ENCODE data around the gene ANKRD13B.
"Not testable (repeated sequence)": the region's sequence is repeated elsewhere in the genome, so short reads cannot be mapped to it uniquely, and the experiment has no call there.

ANKRD13B gene

DNA sequence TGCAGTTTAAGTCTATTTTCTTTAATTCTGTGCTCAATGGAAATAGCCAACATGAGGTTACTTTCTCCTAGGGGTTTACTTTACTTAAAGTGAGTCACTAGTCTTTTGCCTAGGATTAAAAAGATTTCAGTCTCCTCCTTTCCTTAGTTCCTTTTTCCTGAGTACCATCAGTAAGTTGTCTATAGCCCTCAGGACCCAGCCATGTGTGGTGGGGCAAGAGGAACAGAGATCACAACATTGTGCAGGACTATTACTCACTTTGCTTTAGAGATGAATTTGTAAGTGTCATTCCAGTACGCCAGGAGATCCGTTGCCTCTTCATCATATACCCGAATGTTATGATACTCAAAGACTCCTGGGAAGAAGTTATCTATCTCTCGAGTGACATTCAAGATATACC lies 57.5 kb downstream of the ANKRD13B start:
- DNase-seq: no peak

DNA sequence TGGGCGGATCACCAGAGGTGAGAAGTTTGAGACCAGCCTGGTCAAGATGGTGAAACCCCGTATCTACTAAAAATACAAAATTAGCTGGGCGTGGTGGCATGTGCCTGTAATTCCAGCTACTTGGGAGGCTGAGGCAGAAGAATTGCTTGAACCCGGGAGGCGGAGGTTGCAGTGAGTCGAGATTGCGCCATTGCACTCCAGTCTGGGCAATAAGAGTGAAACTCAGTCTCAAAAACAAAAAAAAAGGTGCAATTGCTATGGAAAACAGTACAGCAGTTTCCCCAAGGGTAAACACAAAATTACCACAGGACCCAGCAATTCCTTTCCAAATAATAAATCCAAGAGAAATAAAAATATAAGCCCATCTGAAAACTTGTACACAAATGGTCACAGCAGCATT lies 59.0 kb downstream of the ANKRD13B start:
- DNase-seq: not testable (repeated sequence)

DNA sequence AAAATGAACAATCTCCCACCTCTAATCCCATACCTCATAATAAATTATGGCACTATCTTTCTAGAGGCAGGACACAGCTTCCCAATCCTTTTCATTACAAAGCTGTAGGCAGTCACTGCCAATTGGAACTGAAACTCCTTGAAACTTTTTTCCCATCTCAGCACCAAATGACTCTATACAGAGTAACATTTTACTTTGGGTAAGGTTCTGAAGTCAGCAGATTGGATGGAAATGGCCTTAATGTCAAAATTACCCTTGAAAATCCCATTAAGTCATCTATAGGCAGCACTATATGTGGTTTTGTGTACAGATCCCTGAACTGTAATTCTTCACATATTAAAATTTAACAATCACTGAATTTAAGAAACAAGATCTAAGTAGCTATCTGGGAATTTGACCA lies 60.0 kb downstream of the ANKRD13B start:
- DNase-seq: no peak

DNA sequence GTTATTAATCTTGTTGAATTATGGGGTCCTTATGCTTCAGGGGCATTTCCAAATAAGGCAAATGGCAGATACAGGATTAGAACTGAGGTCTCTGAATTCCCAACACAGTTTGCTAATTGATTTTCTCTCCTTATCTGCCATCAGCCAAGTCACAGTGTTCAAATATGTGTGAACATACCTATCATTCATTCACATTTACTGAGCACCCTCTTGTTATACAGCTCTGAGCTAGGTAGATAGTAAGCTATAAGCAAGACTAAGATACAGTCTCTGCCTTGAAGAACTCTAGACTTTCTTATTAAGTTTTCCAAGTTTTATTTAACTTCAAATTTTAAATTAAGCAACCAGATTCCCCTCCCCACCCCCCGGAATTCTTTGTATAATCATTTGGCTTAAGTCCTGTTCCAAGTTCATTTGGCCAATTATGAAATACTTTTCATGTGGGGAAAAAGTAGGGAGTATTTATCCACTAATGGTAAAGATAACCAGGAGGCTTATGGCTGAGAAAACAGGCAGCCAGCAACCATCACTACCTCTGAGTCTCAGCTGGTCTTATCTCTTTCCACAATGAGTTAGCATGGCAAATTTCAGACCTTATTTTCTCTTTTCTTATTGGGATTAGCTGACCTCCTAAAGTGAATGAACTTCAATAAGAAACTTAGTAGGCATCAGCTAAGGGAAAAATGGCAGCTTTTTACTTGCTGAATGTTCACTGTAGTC lies 61.2 kb downstream of the ANKRD13B start:
- DNase-seq: no peak

DNA sequence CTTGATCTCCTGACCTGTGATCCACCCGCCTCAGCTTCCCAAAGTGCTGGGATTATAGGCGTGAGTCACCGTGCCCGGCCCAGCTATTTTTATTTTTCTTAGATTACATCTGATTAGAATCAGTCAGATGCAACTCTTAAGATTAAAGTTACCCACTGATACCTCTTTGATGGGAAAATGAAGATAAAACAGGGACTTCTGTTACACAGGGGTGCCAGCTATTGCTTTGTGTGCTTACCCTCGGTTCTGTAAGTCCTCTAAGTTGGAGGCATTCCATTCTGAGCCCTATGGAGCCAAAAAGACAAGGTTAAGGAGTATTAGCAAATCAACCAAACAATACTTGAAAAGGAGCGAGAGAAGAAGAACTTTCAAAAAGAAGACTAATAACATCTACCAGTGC lies 62.4 kb downstream of the ANKRD13B start:
- DNase-seq: no peak

DNA sequence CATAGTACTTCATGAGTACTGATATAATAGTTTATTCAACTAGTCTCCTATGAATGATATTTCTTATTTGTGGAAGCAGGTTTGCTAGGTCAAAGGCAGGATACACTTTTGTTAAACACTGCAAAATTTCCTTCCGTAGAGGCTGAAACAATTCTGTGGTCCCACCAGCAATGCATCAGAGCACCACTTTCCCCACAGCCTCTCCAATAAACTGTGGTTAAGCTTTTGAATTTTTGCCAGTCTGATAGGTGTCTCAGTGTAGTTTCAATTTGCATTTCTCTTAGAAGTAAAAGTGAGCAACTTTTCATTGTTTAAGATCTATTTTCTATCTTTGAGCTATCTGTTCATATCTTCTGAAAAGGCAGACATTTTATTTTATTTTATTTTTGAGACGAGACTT lies 66.2 kb downstream of the ANKRD13B start:
- DNase-seq: no peak

DNA sequence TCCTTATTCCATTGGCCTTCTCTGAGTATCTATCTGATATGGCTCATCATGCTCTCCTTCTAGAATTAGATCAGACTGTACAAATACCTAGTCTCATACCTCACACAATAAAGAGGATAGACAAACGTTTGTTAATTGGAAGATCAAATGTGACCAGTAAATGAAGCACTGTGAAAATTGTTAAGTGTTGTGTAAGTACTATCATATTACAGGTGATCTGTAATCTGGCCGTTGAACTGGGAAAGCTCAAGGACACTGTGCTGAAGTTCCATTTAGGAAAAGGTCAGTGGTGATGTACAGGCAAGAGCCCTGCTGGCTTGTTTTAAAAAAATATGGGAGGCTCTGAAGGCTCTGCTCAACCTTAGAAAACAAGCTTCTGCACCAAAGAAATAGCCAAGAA lies 68.3 kb downstream of the ANKRD13B start:
- no peak for DNase-seq

DNA sequence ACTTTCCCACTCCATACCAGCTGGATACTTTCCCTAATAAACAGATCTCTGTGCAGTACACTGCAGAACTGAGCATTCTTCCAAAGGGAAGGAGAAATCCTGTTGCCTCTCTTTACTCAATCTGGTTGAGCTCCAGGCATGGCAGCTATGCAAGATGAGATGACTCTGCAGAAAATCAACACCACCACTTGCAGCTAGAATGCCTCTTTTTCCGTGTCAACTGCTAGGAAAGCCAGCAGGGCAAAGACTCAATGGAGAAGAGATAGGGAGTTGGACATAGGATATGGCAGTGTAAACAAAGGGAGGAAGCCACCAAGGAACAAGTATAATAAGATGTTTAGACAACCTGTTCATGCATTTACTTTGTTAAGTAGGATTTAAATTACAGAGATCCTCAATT lies 70.2 kb downstream of the ANKRD13B start:
- DNase-seq: no peak
